Uterus (tissue), 4 donors: Measurements from ENCODE around the gene SFXN3. TPM values are rescaled to one million over a fixed set of nuclear protein-coding genes. Genes with fewer than 3 reads are reported as not detected.

ENCODE experiments used
- DNase-seq, 2 donors: peaks; one replicate each; pipeline ENCODE4 v3.0.0-alpha.2; 2019 to 2020
- H3K27ac ChIP-seq, 2 donors: fragments of 200-600 bp; sonication (generic); 1 replicate in 1 of 2; 2 replicates in 1 of 2; pipeline ENCODE4 v1.5.1; 2016 to 2018
- H3K27me3 ChIP-seq, 2 donors: fragments of 200-600 bp; sonication (generic); one replicate each; pipeline ENCODE4 v1.5.1; 2018 to 2019; ENCODE audit warnings: control low read depth in 1 of 2
- H3K36me3 ChIP-seq, 2 donors: fragments of 200-600 bp; sonication (generic); one replicate each; pipeline ENCODE4 v1.5.1; 2019; ENCODE audit warnings: control low read depth in 1 of 2
- H3K4me1 ChIP-seq, 2 donors: fragments of 200-600 bp; sonication (generic); one replicate each; pipeline ENCODE4 v1.5.1; 2018 to 2019; ENCODE audit warnings: control low read depth in 1 of 2
- H3K4me3 ChIP-seq, 2 donors: fragments of 200-600 bp; sonication (generic); 1 replicate in 1 of 2; 2 replicates in 1 of 2; pipeline ENCODE4 v1.5.1; 2018 to 2019; ENCODE audit warnings: mild to moderate bottlenecking in 1 of 2
- H3K9me3 ChIP-seq, 2 donors: fragments of 200-600 bp; sonication (generic); one replicate each; pipeline ENCODE4 v1.5.1; 2019; ENCODE audit warnings: control low read depth in 1 of 2
- POLR2A ChIP-seq, 2 donors: fragments of 450-650 bp; IDR thresholded peaks; one replicate each; pipeline ENCODE4 v1.6.1; 2016; ENCODE audit warnings: antibody characterized with exemption in 2 of 2, mild to moderate bottlenecking in 1 of 2, moderate library complexity in 1 of 2
- intact Hi-C: fragments of 100-400 bp; cut with DNase I; formaldehyde crosslinking; loops from one replicate; pipeline ENCODE4 v1.15.1; 2023; ENCODE audit warnings: low total_unique reads
- total RNA-seq, 4 donors: library from RNA; depleted of rRNA in 3 of 4; stranded (reverse); fragments of >200 nt in 3 of 4; gene quantifications; one replicate each; pipeline versions ENCODE4 v1.1.0 to v1.2.4, GENCODE V29; 2014 to 2023
- TF ChIP-seq, protein P1 (sequence below), 4 experiments: fragments of 200-600 bp in 2 of 4; fragments of 450-650 bp in 2 of 4; sonication (generic) in 2 of 4; IDR thresholded peaks; one replicate each; pipeline ENCODE4 v1.5.1; 2016 to 2019; ENCODE audit warnings: antibody characterized with exemption in 4 of 4, mild to moderate bottlenecking in 2 of 4, moderate library complexity in 1 of 4
- donor health status: DM: yes; HTN: yes; CAD: no.

The SFXN3 gene
- total RNA-seq, 4 donors from 2014 or later: 34.6 to 161 (median 58.1) TPM

DNA sequence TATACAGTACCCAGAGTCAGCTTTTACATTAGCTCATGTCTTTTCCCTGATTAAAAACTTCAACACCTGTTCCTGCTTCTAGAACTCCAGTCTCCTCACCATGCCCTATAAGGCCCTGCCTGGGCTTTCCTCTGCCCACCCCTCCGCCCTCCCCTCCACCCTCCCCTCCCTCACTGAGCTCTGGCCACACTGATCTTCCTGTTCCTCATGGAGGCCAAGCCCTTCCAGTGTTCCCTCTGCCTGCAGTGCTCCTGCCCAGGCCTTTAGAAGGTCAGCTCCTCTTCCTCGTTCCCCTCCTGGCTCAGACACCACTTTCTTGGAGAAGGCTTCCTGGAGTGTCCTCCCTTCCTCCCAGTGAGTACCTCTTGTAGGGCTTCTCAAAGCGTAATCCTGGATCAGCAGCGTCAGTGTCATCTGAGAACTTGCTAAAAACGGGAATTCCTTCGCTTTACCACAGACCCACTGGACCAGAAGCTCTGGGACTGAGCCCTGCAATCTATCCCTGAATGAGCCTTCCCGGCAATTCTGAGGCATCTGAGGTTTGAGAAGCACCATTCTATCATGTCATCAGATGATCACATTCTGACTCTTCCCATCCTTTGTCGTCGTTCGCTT, 3.8 kb upstream of the SFXN3 start:
- intact Hi-C loops: no loop called here

DNA sequence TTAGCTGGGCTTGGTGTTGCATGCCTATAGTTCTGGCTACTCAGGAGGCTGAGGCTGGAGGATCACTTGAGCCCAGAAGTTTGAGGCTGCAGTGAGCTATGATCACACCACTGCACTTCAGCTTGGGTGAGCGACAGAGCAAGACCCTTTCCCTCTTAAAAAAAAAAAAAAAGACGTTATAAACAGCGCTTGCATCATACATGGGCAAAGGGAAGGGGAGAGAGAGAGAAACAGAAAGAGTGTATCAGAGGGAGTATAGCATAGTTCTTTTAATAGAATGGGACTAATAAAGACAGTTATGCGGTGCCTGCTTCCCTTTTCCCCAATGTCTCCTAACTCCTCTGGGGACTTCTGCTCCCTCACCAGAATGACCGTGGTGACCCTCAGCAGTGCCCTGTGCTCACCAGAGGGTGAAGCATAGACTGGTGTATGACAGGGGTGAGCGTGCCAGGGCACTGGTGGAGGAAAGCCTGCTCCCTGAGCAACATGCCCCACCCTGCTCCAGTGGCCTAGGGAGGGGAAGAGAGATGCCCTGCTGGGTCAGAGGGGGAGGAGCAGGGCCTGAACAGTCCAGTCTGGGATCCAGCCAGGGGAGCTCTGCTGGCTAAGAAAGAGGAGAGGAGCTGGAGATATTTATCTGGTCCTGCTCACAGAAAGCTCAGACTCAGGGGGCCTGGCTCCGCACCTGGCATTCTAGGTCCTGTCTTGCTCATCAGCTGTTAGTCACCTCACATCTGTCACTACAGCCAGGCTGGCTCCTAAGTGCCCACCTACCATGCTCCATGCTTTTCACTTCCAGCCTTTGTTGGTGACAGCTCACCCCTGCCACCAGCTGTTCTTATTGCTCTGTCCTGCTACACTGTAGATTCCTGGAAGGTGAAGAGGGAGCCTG, 2.3 kb upstream of the SFXN3 start:
- no peaks in the 10 kb centered on the region for H3K9me3 ChIP-seq
- no peak for TF ChIP-seq POLR2A (IDR thresholded peaks at IDR 0.05)
- TF ChIP-seq, protein P1, sequence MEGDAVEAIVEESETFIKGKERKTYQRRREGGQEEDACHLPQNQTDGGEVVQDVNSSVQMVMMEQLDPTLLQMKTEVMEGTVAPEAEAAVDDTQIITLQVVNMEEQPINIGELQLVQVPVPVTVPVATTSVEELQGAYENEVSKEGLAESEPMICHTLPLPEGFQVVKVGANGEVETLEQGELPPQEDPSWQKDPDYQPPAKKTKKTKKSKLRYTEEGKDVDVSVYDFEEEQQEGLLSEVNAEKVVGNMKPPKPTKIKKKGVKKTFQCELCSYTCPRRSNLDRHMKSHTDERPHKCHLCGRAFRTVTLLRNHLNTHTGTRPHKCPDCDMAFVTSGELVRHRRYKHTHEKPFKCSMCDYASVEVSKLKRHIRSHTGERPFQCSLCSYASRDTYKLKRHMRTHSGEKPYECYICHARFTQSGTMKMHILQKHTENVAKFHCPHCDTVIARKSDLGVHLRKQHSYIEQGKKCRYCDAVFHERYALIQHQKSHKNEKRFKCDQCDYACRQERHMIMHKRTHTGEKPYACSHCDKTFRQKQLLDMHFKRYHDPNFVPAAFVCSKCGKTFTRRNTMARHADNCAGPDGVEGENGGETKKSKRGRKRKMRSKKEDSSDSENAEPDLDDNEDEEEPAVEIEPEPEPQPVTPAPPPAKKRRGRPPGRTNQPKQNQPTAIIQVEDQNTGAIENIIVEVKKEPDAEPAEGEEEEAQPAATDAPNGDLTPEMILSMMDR (IDR thresholded peaks at IDR 0.05): no peak
- intact Hi-C loops: no loop called here
- no peaks in the 10 kb centered on the region for H3K36me3 ChIP-seq
- peaks cover 0 to 10% of the 10 kb centered on the region in 2 donors for H3K4me1 ChIP-seq
- H3K27me3 ChIP-seq: no peaks in the 10 kb centered on the region
- peak overlapping the region in 1 of 2 donors; percentile 39 for H3K27ac ChIP-seq
- H3K4me3 ChIP-seq: no peak overlapping the region
- no peak for DNase-seq

More for the DNA sequence above, 3.8 kb upstream of the SFXN3 start:
- H3K36me3 ChIP-seq: no peaks in the 10 kb centered on the region
- H3K27ac ChIP-seq: no peak overlapping the region
- no peak overlapping the region for H3K4me3 ChIP-seq
- TF ChIP-seq, protein P1 (IDR thresholded peaks at IDR 0.05): no peak
- TF ChIP-seq POLR2A (IDR thresholded peaks at IDR 0.05): no peak
- no peaks in the 10 kb centered on the region for H3K27me3 ChIP-seq
- no peak for DNase-seq
- H3K9me3 ChIP-seq: no peaks in the 10 kb centered on the region
- peaks cover 0 to 10% of the 10 kb centered on the region in 2 donors for H3K4me1 ChIP-seq

DNA sequence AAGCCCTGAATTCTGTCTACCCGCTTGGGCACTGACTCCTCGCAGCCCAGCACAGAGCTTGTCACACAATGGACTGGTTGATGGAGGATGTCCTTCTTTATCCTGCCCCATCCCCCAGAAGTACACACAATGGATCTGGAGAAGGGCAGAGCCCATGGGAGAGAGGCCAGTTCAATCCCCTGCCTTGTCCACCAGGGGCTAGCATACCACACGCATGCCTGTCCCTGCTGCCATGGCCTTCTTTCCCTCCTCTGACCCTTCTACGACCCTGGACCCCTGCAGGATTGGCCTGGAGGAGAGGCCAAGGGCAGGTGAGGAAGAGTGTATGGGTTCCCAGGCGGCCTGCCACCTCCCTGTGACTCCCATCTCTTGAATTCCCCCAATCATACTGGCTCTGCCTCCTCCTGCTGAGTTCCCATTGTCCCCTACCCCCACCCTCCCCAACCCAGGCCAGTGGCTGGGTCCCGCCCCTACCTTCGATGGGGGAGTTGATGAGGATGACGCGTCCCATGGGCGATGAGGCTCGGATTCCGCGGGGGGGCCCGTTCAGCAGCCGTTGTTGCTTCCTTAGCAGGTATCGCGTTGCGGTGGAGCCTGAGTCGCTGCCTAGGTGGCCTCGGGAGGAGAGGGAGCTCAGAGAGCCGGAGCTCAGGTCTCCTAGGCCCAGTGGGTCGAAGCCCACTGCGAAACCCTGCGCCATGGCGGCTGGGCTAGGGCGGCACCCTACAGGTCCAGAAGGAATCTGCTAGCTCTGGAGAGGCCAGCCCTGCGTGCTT, 1.3 kb upstream of the SFXN3 start:
- DNase-seq: no peak
- Histone ChIP-seq H3K9me3 (no peaks in the 10 kb centered on the region), H3K4me3 (no peak overlapping the region), H3K4me1 (peaks cover 0 to 10% of the 10 kb centered on the region in 2 donors), H3K27me3 (no peaks in the 10 kb centered on the region), H3K36me3 (no peaks in the 10 kb centered on the region), H3K27ac (peak overlapping the region in 1 of 2 donors; percentile 39)
- TF ChIP-seq, protein P1 (IDR thresholded peaks at IDR 0.05): no peak
- no peak for TF ChIP-seq POLR2A (IDR thresholded peaks at IDR 0.05)
- intact Hi-C loops: no loop called here

DNA sequence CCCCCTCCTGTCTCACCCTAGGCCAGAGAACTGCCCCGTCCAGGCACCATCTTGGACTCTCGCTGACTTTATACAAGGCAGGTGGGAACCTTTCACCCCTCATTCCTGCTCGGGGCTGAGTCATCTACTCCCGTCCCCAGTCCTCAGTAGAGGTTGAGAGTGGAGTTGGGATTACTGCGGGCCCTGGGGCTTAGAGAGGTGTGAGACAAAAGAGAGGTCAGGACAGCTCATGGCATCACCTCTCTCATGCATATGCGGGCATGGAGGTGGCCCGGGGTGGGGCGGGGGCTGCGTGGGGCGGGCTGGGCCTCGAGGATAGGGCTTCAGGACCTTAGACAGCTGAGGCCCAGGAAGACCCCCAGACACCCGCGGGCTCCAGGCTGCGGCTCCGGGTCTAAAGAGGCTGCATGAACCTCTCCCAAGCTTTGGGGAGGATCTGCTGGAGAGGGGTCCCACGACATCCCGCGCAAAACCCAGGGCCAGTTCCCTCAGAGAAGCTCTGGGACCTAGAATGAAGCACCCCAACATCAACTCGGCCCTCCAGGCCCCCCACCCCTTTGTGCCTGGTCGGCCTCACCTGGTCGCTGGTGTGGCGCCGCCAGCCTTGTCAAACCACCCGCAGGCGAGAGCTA, 422 bp upstream of the SFXN3 start:
- TF ChIP-seq POLR2A (IDR thresholded peaks at IDR 0.05): no peak
- TF ChIP-seq, protein P1 (IDR thresholded peaks at IDR 0.05): no peak
- DNase-seq: no peak
- Histone ChIP-seq H3K27ac (peak overlapping the region; percentile 94 to 98), H3K9me3 (no peaks in the 10 kb centered on the region), H3K4me1 (peaks cover 0 to 10% of the 10 kb centered on the region in 2 donors), H3K4me3 (peak overlapping the region; percentile 61 to 73), H3K36me3 (no peaks in the 10 kb centered on the region), H3K27me3 (no peaks in the 10 kb centered on the region)
- intact Hi-C loops: no loop called here
